ENCODE measurements around the gene GDPD2.

- TF ChIP-seq POLR2A (IDR thresholded peaks at IDR 0.05; ENCODE audit: low read depth, low read length) (no peak), MYC (IDR thresholded peaks at IDR 0.05; ENCODE audit: low read depth, low read length) (no peak), JUN (IDR thresholded peaks at IDR 0.05; ENCODE audit: borderline replicate concordance, insufficient read depth, insufficient read length, low read depth) (no peak)
Measured at GRCh38 chrX:70423936-70424675, 992 bp downstream of the GDPD2 start.
